OCI-LY1 (cell line): ENCODE data around the gene RNF141.

Experiments used
- CTCF ChIP-seq: fragments of 200-600 bp; sonication (generic), shearing (Covaris generic); IDR thresholded peaks from 2 replicates; pipeline ENCODE4 v1.5.1; 2017; ENCODE audit warnings: mild to moderate bottlenecking, antibody characterized with exemption, low read length, moderate library complexity, mixed read lengths
- EZH2 ChIP-seq: fragments of 200-600 bp; sonication (generic), shearing (Covaris generic); IDR thresholded peaks from 2 replicates; pipeline ENCODE4 v1.8.0; 2017; ENCODE audit warnings: borderline replicate concordance, mixed run types, mild to moderate bottlenecking, antibody characterized with exemption, low read length, moderate library complexity, mixed read lengths

DNA sequence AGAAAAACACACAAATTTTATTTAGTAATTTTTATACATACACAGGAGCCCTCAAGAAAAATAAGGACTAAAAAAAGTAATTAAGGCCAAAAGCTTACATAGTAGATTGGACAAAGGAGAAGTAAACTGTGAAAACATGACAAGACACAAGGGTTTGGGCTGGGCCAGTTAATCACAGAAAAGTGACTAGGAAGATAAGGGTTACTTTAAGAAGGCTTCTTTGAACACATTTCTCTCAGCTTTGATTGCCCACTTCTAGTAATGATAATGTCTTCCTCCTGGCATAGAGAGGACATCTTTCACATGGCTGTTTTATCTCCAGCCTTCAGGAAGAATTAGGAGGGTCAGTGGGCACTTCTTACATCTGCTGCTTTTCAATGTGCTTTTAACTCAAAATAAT, 3.4 kb downstream of the RNF141 start:
- TF ChIP-seq EZH2 = no peak
- TF ChIP-seq CTCF = no peak
